Kidney (tissue), 14 donors: ENCODE measurements around the gene PGAP6. TPM values are rescaled to one million over a fixed set of nuclear protein-coding genes. Genes with fewer than 3 reads are reported as not detected.

Source experiments
- DNase-seq, 5 donors: peaks; one replicate each; pipeline ENCODE4 v3.0.0-alpha.2; 2013 to 2020
- FAIRE-seq: peaks from 2 replicates; lab custom pipeline; 2012; peaks lifted over from hg19 to GRCh38; lab: Jason Lieb, UNC
- H3K27ac ChIP-seq, 2 donors: one replicate each; pipeline ENCODE4 v1.7.0; 2013; ENCODE audit warnings: low read depth in 2 of 2, low read length in 2 of 2, inconsistent platforms in 1 of 2
- H3K27me3 ChIP-seq: one replicate; pipeline ENCODE4 v1.7.1; 2013; ENCODE audit warnings: low read length, inconsistent platforms; ENCODE audit not compliant: control insufficient read depth, insufficient read depth
- H3K36me3 ChIP-seq, 3 donors: one replicate each; pipeline versions ENCODE4 v1.7.0 to v1.7.1; 2013; ENCODE audit warnings: low read length in 3 of 3, control low read depth in 1 of 3, inconsistent platforms in 1 of 3; ENCODE audit not compliant: insufficient read depth in 3 of 3, control insufficient read depth in 2 of 3
- H3K4me1 ChIP-seq, 3 donors: one replicate each; pipeline versions ENCODE4 v1.7.0 to v1.7.1; 2013; ENCODE audit warnings: low read length in 3 of 3, inconsistent platforms in 1 of 3, low read depth in 1 of 3; ENCODE audit not compliant: control insufficient read depth in 2 of 3, insufficient read depth in 2 of 3
- H3K4me3 ChIP-seq, 3 donors: one replicate each; pipeline versions ENCODE4 v1.7.0 to v1.8.1; 2013; ENCODE audit warnings: low read length in 3 of 3, control low read depth in 1 of 3, inconsistent platforms in 1 of 3
- H3K9ac ChIP-seq, 3 donors: one replicate each; pipeline versions ENCODE4 v1.7.0 to v1.7.1; 2013; ENCODE audit warnings: low read length in 3 of 3, control low read depth in 1 of 3, inconsistent platforms in 1 of 3
- H3K9me3 ChIP-seq, 3 donors: one replicate each; pipeline versions ENCODE4 v1.7.0 to v1.7.1; 2013; ENCODE audit warnings: low read length in 3 of 3, control low read depth in 1 of 3, inconsistent platforms in 1 of 3; ENCODE audit not compliant: control insufficient read depth in 2 of 3, insufficient read depth in 1 of 3
- CTCF ChIP-seq: IDR thresholded peaks from 3 replicates; pipeline ENCODE4 v1.5.1; 2012; ENCODE audit warnings: mild to moderate bottlenecking, moderate library complexity, borderline replicate concordance; ENCODE audit not compliant: insufficient read depth; ENCODE audit errors: extremely low read depth
- intact Hi-C: fragments of 100-400 bp; cut with DNase I; formaldehyde crosslinking; loops from one replicate; pipeline ENCODE4 v1.11.1; 2022
- polyA plus RNA-seq: library from polyadenylated mRNA; stranded (reverse); fragments of 350-450 nt; fragmentation: Illumina TruSeq; extraction: RNeasy Lipid Tissue Mini Kit (QIAGEN cat#74804); gene quantifications from one replicate; pipeline ENCODE4 v1.2.3, GENCODE V29; 2014; ENCODE audit warnings: low read depth, low replicate concordance; ENCODE audit not compliant: insufficient read depth
- total RNA-seq: library from RNA; stranded (reverse); fragmentation: NEBNext Ultra II Directional; extraction: Animal tissue kit (Norgen Biotek cat#: 25700); gene quantifications from one replicate; pipeline ENCODE4 v1.2.1, GENCODE V29; 2021
- donor health status: control.
- donor health status: control.
- donor health status: control.
- donor health status: control.
- donor health status: control.
- donor health status: DM: yes; HTN: yes; CAD: no.
- donor health status: Normal renal cell carcinoma (clear cell type).

Gene PGAP6
- total and polyA plus RNA-seq, 2 donors from 2014 or later = 65.0 to 144 TPM

- FAIRE-seq = no peak
- Histone ChIP-seq H3K9ac (no peak overlapping the region), H3K27ac (no peak overlapping the region), H3K4me1 (peaks cover 0 to 20% (median 0%) of the 10 kb centered on the region in 3 donors), H3K9me3 (no peaks in the 10 kb centered on the region), H3K4me3 (no peak overlapping the region), H3K36me3 (peaks cover 0 to 10% (median 3%) of the 10 kb centered on the region in 3 donors), H3K27me3 (no peaks in the 10 kb centered on the region)
- DNase-seq = peak in 1 of 5 donors; percentile 75
- intact Hi-C loops = no loop called here
- TF ChIP-seq CTCF = no peak
Observed at GRCh38 chr16:376817-377418, 4.9 kb downstream of the PGAP6 start.

GRCh38 chr16:375927-376816, 5.6 kb downstream of the PGAP6 start:
- Histone ChIP-seq H3K4me1 (peaks cover 0 to 20% (median 0%) of the 10 kb centered on the region in 3 donors), H3K9me3 (no peaks in the 10 kb centered on the region), H3K4me3 (no peak overlapping the region), H3K27me3 (no peaks in the 10 kb centered on the region), H3K9ac (no peak overlapping the region), H3K36me3 (peaks cover 0 to 10% (median 3%) of the 10 kb centered on the region in 3 donors), H3K27ac (no peak overlapping the region)
- intact Hi-C loops = no loop called here
- peak in 1 of 5 donors; percentile 77 for DNase-seq
- TF ChIP-seq CTCF = no peak
- FAIRE-seq = no peak

GRCh38 chr16:375212-375611, 6.6 kb downstream of the PGAP6 start:
- H3K9ac ChIP-seq = no peak overlapping the region
- no peaks in the 10 kb centered on the region for H3K27me3 ChIP-seq
- DNase-seq = no peak
- FAIRE-seq = no peak
- H3K4me3 ChIP-seq = no peak overlapping the region
- peaks cover 0 to 15% (median 0%) of the 10 kb centered on the region in 3 donors for H3K4me1 ChIP-seq
- TF ChIP-seq CTCF = no peak
- H3K27ac ChIP-seq = no peak overlapping the region
- H3K36me3 ChIP-seq = peaks cover 0 to 10% (median 3%) of the 10 kb centered on the region in 3 donors
- intact Hi-C loops = no loop called here
- no peaks in the 10 kb centered on the region for H3K9me3 ChIP-seq
